Endometrial microvascular endothelial cells (primary cell): Measurements from ENCODE around the gene CDK18. TPM values are rescaled to one million over a fixed set of nuclear protein-coding genes. Genes with fewer than 3 reads are reported as not detected.

Source experiments
- in situ Hi-C: cut with HindIII; loops from 2 replicates; pipeline ENCODE4 v1.10.0; 2017; ENCODE audit warnings: low sequenced_read_pairs, low pct_unique_long_range_greater_than_20kb; ENCODE audit errors: inconsistent ontology term
- total RNA-seq: library from RNA; depleted of rRNA; stranded (reverse); fragments of >200 nt; gene quantifications from one replicate; pipeline ENCODE4 v1.2.3, GENCODE V29; 2015; ENCODE audit errors: inconsistent ontology term

Gene CDK18
- total RNA-seq, 1 donor from 2014 or later: 0.93 TPM

- in situ Hi-C loops: no loop called here
Measured at GRCh38 chr1:205547936-205548827, 43.7 kb downstream of the CDK18 start.

GRCh38 chr1:205554026-205554811 lies 49.8 kb downstream of the CDK18 start:
- in situ Hi-C loops: no loop called here

GRCh38 chr1:205561501-205562203 lies 57.2 kb downstream of the CDK18 start:
- in situ Hi-C loops: no loop called here

GRCh38 chr1:205563927-205564441 lies 59.5 kb downstream of the CDK18 start:
- in situ Hi-C loops: no loop called here

GRCh38 chr1:205565799-205566198 lies 61.3 kb downstream of the CDK18 start:
- in situ Hi-C loops: no loop called here

- in situ Hi-C loops: no loop called here
Measured at GRCh38 chr1:205567716-205568115, 63.2 kb downstream of the CDK18 start.

GRCh38 chr1:205568135-205568468 lies 63.6 kb downstream of the CDK18 start:
- in situ Hi-C loops: no loop called here

GRCh38 chr1:205568469-205569361 lies 64.2 kb downstream of the CDK18 start:
- in situ Hi-C loops: no loop called here

- in situ Hi-C loops: no loop called here
Measured at GRCh38 chr1:205569411-205570172, 65.1 kb downstream of the CDK18 start.

- in situ Hi-C loops: no loop called here
Measured at GRCh38 chr1:205570173-205570501, 65.7 kb downstream of the CDK18 start.

- in situ Hi-C loops: no loop called here
Measured at GRCh38 chr1:205570796-205571537, 66.5 kb downstream of the CDK18 start.

- in situ Hi-C loops: no loop called here
Measured at GRCh38 chr1:205571747-205572146, 67.3 kb downstream of the CDK18 start.

- in situ Hi-C loops: no loop called here
Measured at GRCh38 chr1:205572421-205572820, 68.0 kb downstream of the CDK18 start.

- in situ Hi-C loops: loop anchor here (25.0 kb wide), 1 partner anchor 137 kb away; no protein-coding TSS in a partner anchor
Measured at GRCh38 chr1:205575294-205575885, 70.9 kb downstream of the CDK18 start.

- in situ Hi-C loops: loop anchor here (25.0 kb wide), 1 partner anchor 136 kb away; no protein-coding TSS in a partner anchor
Measured at GRCh38 chr1:205576011-205576410, 71.5 kb downstream of the CDK18 start.
